GM15510 (cell line): Measurements from ENCODE around the gene KRT8.

ENCODE experiments used
- POLR2A ChIP-seq: IDR thresholded peaks from 3 replicates; pipeline ENCODE4 v1.6.1; 2011; ENCODE audit warnings: borderline replicate concordance; ENCODE audit not compliant: insufficient read length; ENCODE audit errors: extremely low read depth

The KRT8 gene

GRCh38 chr12:52896190-52897100 lies 8.4 kb downstream of the KRT8 start:
- TF ChIP-seq POLR2A = no peak

- TF ChIP-seq POLR2A = no peak
Measured at GRCh38 chr12:52895726-52896189, 9.1 kb downstream of the KRT8 start.

DNA sequence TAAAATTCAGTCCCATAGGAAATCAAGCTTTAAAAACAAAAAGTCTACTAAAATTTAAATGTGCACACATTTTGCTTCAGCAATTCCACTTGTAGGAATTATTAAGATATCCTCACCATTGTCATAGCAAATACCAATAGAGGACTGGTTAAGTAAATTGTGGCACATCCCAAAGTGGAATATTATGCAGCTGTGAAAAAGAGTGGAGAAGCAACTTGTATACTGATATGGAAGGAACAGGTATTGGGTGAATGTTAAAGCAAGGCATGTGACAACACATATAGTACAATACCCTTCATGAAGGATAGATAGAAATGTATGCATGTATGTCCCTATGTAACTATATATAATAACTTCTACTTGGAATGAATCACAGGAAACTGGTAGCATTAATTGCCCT lies 11.9 kb downstream of the KRT8 start:
- no peak for TF ChIP-seq POLR2A

GRCh38 chr12:52892207-52892852 lies 12.5 kb downstream of the KRT8 start:
- TF ChIP-seq POLR2A = no peak

- TF ChIP-seq POLR2A = no peak
Measured at GRCh38 chr12:52891044-52891443, 13.8 kb downstream of the KRT8 start.

- TF ChIP-seq POLR2A = no peak
Measured at GRCh38 chr12:52890417-52890816, 14.5 kb downstream of the KRT8 start.

- TF ChIP-seq POLR2A = no peak
Measured at GRCh38 chr12:52884526-52885293, 20.2 kb downstream of the KRT8 start.

- TF ChIP-seq POLR2A = no peak
Measured at GRCh38 chr12:52879394-52880351, 25.2 kb downstream of the KRT8 start.

- no peak for TF ChIP-seq POLR2A
Measured at GRCh38 chr12:52878507-52879393, 26.1 kb downstream of the KRT8 start.

- no peak for TF ChIP-seq POLR2A
Measured at GRCh38 chr12:52877242-52877641, 27.6 kb downstream of the KRT8 start.

DNA sequence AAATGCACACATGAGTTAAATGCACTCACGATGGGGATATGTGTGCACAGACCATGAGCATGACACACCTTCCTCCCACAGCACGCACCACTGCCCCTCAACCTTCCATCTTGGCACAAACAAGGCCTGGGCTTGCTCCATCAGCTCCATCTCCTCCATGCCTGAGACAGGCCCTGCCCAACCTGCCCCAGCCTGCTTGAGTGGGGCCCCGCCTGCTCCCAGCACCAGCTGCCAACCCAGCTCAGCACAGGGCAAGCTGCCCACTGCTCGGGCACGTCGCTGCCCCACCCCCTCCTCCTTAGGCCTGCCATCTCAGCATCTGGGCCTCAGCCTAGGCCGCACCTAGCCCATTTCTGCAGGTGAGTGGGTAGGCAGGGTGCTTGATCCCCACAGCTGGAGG lies 28.5 kb downstream of the KRT8 start:
- no peak for TF ChIP-seq POLR2A

DNA sequence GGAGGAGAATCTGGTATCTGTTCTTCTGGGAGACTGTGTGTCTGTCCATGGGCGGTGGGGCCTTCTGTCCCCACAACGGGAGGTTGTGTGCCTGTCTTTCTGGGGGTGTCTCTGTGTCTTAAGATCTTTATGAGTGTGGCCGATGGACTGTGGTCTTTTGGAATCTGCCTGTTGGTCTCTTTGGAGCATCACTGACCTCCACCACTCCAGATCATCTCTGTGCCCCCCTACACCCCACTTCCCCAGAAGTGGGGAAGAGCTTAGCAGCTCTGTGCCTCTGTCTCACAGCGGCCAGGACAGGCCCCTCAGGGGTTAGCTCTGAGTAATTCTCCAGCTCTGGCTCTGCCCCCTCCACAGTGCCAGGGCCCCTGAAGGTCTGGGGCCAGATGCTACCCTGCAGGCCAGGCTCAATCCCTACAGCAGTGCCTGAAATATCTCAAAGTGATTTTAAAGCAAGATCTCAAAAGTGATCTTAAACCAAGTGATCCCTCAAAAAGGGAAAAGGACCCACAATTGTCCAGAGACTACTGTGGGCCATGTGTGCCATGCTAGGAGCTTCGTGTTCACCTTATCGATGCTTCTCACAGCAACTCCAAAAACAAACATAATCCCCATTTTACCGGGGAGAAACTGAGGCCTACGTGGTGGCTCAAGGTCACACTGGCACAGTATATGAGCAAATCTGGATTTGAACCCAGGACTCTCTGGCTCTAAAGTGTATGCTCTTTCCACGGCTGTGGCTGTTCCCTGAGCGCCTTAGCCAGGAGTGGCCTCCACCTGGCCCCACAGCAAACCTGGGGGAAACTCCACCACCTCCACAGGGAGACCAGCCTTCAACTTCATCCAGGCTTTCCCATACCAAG lies 30.1 kb downstream of the KRT8 start:
- TF ChIP-seq POLR2A = no peak
